ENCODE results near the gene TPK1.
"Not testable (repeated sequence)": the region's sequence is repeated elsewhere in the genome, so short reads cannot be mapped to it uniquely, and the experiment has no call there.

Gene TPK1

DNA sequence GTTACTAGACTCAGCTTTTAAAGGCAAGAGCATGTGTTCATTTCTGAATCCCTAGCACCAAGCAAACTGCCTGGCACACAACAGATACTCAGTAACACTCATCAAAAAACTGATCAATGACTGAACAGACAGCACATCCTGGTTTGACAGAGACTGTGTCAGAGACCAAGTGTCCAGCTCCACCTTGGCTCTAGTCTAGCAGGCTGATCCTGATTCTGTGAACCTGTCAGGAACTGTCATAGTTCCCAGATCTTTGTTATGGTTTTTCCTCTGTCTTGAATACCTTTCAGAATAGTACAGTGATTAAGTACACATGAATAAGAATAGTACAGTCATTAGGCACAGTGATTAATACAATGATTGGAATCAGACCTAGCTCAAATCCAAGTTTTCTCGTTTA lies 53.0 kb downstream of the TPK1 start:
- Histone ChIP-seq H4K20me1 (ENCODE audit: control insufficient read depth, insufficient read depth, low read depth, low read length) (no peaks in the 10 kb centered on the region; the same call in 1 of the 2 replicates), H3K9me2 (replicated peaks; ENCODE audit: control insufficient read depth, low read length) (no peaks in the 10 kb centered on the region), H3K4me1 (ENCODE audit: control insufficient read depth, low read length) (peaks cover 8% of the 10 kb centered on the region), H3K79me2 (ENCODE audit: control insufficient read depth, low read length) (no peaks in the 10 kb centered on the region), H3K36me3 (ENCODE audit: control insufficient read depth, low read length) (no peaks in the 10 kb centered on the region), H3K4me2 (ENCODE audit: low read length) (no peak overlapping the region), H3F3A (ENCODE audit: control insufficient read depth, insufficient read depth) (no peaks in the 10 kb centered on the region), H3K27me3 (ENCODE audit: control insufficient read depth, low read length) (no peaks in the 10 kb centered on the region), H3K4me3 (ENCODE audit: low read length) (no peak overlapping the region), H3K27ac (ENCODE audit: low read depth, low read length) (no peak overlapping the region), H3K9me3 (ENCODE audit: control insufficient read depth, insufficient read depth, low read length) (no peaks in the 10 kb centered on the region)
- TF ChIP-seq EZH2phosphoT487 (IDR thresholded peaks at IDR 0.05; ENCODE audit: borderline replicate concordance, low read length), result no peak
- TF ChIP-seq CTCF (IDR thresholded peaks at IDR 0.05; ENCODE audit: low read depth, low read length, poor library complexity, severe bottlenecking), result no peak

GRCh38 chr7:144780071-144780608 lies 55.7 kb downstream of the TPK1 start:
- H3K4me3 ChIP-seq (ENCODE audit: low read length), result no peak overlapping the region
- H3K4me1 ChIP-seq (ENCODE audit: control insufficient read depth, low read length), result no peaks in the 10 kb centered on the region
- H3K79me2 ChIP-seq (ENCODE audit: control insufficient read depth, low read length), result no peaks in the 10 kb centered on the region
- no peaks in the 10 kb centered on the region; the same call in 1 of the 2 replicates for H4K20me1 ChIP-seq (ENCODE audit: control insufficient read depth, insufficient read depth, low read depth, low read length)
- no peak overlapping the region for H3K27ac ChIP-seq (ENCODE audit: low read depth, low read length)
- H3F3A ChIP-seq (ENCODE audit: control insufficient read depth, insufficient read depth), result no peaks in the 10 kb centered on the region
- H3K9me2 ChIP-seq (replicated peaks; ENCODE audit: control insufficient read depth, low read length), result no peaks in the 10 kb centered on the region
- H3K4me2 ChIP-seq (ENCODE audit: low read length), result no peak overlapping the region
- H3K36me3 ChIP-seq (ENCODE audit: control insufficient read depth, low read length), result no peaks in the 10 kb centered on the region
- no peaks in the 10 kb centered on the region for H3K9me3 ChIP-seq (ENCODE audit: control insufficient read depth, insufficient read depth, low read length)
- H3K27me3 ChIP-seq (ENCODE audit: control insufficient read depth, low read length), result no peaks in the 10 kb centered on the region
- TF ChIP-seq CTCF (IDR thresholded peaks at IDR 0.05; ENCODE audit: low read depth, low read length, poor library complexity, severe bottlenecking), result no peak

GRCh38 chr7:144777889-144778288 lies 58.0 kb downstream of the TPK1 start:
- not testable (repeated sequence) for H3K27me3 ChIP-seq (ENCODE audit: control insufficient read depth, low read length); H4K20me1 ChIP-seq (ENCODE audit: control insufficient read depth, insufficient read depth, low read depth, low read length); H3K4me1 ChIP-seq (ENCODE audit: control insufficient read depth, low read length); H3K9me2 ChIP-seq (replicated peaks; ENCODE audit: control insufficient read depth, low read length); H3K36me3 ChIP-seq (ENCODE audit: control insufficient read depth, low read length); H3K4me3 ChIP-seq (ENCODE audit: low read length); H3F3A ChIP-seq (ENCODE audit: control insufficient read depth, insufficient read depth); H3K79me2 ChIP-seq (ENCODE audit: control insufficient read depth, low read length); H3K4me2 ChIP-seq (ENCODE audit: low read length); H3K27ac ChIP-seq (ENCODE audit: low read depth, low read length); H3K9me3 ChIP-seq (ENCODE audit: control insufficient read depth, insufficient read depth, low read length)

DNA sequence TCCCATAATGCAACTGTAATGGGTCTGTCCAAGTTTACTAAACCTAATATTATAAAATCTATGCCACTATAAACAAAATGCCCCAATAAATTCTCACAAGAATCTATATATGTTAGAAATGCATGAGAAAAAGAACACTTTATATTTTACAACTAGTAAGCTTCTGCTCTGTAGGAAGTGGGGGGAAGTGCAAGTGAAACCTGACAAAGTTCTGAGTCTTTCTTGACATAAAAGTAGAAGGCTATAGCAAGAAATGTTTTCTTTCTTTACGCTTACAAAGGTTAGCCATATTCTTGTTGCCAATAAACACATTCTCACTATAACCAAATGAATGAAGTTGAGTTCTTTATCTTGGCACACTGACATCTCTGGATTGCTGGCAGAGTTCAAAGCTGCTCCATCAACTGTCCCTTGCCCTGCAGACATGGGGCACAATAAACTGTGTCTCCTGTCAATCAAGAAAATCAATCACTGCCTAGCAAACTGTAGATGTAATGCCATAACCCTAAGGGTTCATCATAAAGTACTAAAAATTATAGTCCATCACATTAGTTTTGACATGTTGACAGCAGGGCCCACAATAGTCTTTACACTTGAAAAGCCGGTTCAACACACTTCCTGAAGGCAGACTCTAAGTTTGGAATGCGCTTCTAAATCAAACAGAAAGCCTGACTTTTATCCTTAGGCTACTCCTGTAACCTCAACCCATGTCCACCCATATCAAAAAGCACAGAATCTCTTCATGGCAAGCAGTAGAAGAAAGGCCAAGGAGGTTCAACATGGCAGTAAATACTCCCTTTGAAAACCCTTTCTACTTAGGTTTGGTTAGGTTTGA lies 58.6 kb downstream of the TPK1 start:
- H3K36me3 ChIP-seq (ENCODE audit: control insufficient read depth, low read length), result no peaks in the 10 kb centered on the region
- H3K9me2 ChIP-seq (replicated peaks; ENCODE audit: control insufficient read depth, low read length), result no peaks in the 10 kb centered on the region
- H3K27me3 ChIP-seq (ENCODE audit: control insufficient read depth, low read length), result no peaks in the 10 kb centered on the region
- H3K79me2 ChIP-seq (ENCODE audit: control insufficient read depth, low read length), result no peaks in the 10 kb centered on the region
- no peak overlapping the region for H3K4me3 ChIP-seq (ENCODE audit: low read length)
- H3K27ac ChIP-seq (ENCODE audit: low read depth, low read length), result no peak overlapping the region
- H3K4me2 ChIP-seq (ENCODE audit: low read length), result no peak overlapping the region
- no peaks in the 10 kb centered on the region for H3K4me1 ChIP-seq (ENCODE audit: control insufficient read depth, low read length)
- no peaks in the 10 kb centered on the region for H3F3A ChIP-seq (ENCODE audit: control insufficient read depth, insufficient read depth)
- H4K20me1 ChIP-seq (ENCODE audit: control insufficient read depth, insufficient read depth, low read depth, low read length), result no peaks in the 10 kb centered on the region; the same call in 1 of the 2 replicates
- no peak for TF ChIP-seq CTCF (IDR thresholded peaks at IDR 0.05; ENCODE audit: low read depth, low read length, poor library complexity, severe bottlenecking)
- TF ChIP-seq EZH2phosphoT487 (IDR thresholded peaks at IDR 0.05; ENCODE audit: borderline replicate concordance, low read length), result no peak
- H3K9me3 ChIP-seq (ENCODE audit: control insufficient read depth, insufficient read depth, low read length), result no peaks in the 10 kb centered on the region

Measured in DOHH2 (cell line).